GM18867 (cell line): ENCODE data around the gene CAPN12.

Source experiments
- ATAC-seq: cut with Tn5 transposase; IDR thresholded peaks from one replicate; pipeline ENCODE4 v1.9.1; 2021; ENCODE audit warnings: mild to moderate bottlenecking, moderate library complexity; ENCODE audit not compliant: unreplicated experiment

The CAPN12 gene

GRCh38 chr19:38698225-38699026, 45.8 kb downstream of the CAPN12 start:
- no peak for ATAC-seq

DNA sequence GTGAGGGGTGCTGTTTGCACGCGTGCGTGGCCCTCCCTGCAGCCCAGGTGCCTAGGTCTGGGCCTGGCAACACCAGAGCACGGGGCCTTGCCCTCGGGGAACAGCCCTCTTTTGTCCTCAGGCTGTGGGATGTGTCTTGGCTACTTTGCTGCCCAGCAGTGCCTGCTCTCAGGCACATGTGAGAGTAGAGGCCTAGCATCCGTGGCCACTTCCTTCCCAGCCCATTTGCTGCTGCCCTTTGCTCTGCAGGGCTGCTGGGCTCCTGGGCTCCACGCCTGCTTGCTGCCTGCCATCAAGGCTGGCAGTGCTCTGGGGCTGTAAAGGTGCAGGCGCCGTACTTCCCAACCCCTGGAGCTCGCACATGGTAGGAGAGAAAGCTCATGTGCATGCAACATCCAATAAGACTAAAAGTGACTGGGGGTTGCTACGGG, 46.6 kb downstream of the CAPN12 start:
- ATAC-seq: no peak

DNA sequence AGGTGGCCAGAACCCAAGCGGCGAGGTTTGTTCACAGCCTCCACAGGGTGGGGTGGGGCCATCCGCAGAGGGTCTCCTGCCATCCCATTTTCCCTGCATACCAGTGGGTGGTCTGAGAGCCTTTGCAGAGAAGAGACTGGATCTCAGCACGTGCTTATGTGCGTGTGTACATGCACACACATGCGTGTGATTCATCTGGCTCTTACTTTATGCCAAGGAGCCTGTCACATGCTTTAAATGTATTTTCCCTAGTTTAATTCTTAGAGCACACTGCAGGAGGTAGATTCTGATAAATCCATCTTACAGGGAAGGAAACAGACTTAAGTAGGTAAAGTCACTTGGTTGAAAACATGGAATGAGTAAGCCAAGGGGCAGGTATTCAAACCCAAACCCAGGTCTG, 47.1 kb downstream of the CAPN12 start:
- ATAC-seq: no peak

- no peak for ATAC-seq
These were observed 47.6 kb downstream of the CAPN12 start for GRCh38 chr19:38696729-38697055.

DNA sequence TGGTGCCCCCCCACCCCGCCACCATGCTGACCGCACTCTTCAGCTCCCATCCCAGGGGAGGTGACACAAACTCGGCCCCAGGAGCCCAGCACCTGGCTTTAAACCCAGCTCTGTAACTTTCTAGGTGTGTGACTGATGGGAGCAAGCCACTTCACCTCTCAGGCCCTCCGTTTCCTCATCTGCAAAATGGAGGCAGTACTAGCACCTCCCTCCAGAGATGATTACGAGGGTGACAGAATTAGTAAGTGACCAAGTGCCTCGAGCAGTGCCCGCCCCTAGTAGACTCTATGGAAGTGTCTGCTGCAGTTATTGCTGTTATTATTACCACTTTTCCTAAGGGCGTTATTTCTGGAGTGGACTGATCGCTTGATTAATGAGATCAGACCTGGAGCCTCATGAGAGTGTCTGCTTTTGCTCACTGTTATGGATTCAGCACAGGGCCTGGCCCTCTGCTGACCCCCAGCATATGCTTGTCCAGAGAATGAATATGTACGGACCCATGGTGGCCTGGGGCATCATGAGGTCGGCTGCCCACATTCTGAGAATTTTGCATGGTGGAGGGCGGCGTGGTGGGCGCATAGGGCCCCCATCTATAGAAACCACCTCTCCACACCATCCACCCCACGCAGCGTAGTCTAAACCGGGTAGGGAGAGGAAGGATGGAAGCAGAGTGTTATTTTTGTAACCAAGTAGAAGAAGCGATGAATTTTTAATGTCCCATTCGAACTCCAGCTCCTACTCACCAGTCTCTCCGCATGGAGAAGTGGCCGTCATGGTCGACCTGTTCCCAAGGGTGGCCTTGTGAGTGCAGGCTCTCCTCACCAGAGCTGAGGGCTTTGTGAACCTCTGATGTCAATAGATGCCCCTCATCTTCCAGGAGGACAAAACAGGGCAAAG, 48.2 kb downstream of the CAPN12 start:
- no peak for ATAC-seq

DNA sequence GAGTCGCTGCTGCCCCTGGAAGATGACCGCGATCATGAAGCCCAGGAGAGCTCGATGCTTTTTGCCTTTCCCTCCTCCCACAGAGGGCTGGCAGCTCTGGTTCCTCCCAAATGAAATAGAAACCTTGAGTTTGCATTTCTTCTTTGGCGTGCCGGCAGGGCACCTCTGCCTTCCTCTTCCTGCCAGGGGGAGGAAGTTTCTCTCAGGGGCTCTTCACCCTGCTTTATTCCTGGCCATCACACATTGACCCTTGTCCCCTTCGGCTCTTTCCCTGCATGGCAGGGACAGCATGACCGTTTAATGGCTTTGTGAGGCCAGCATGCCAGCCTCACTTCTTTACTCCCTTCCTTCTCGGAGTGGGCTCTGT, 49.0 kb downstream of the CAPN12 start:
- ATAC-seq: no peak

DNA sequence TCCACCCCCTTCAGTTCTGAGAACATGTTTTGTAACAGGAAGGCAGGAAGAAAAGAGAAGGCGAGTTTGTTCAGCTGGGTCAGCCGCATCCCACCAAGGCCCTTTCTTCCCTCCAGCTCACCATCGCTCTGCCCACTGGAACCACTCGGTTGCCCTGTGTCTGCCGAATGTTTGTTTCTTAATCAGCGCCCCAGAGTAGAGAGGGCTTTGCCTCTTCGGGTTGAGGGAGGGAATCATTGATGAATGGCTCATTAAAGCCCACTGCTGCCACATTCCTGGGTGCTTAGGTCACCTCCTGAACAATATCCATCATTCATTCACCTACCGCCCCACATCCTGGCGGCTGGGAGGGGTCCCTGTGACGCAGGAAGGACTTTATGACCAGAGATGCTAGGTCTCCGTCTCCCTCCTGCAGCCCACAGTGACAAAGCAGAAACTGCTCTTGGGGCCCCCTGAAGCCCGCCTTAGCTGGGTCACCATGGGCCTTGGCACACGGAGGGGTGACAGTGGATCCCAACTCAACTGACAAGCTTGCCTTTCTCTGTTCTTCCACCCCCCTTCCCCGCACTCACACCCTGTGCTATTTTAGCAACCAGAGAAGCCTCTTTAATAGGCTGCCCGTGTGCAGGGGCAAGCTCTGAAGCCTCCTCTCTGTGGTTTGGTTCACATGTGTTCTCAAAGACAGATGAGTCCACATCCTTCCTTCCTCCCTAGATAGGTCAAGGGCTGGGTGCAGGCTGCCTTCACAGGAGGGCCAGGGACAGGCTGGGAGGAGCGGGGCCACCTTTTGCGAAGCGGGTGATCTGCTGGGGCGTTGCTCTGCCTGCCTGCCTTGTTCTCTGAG, 50.7 kb downstream of the CAPN12 start:
- no peak for ATAC-seq

- no peak for ATAC-seq
These were observed 51.6 kb downstream of the CAPN12 start for GRCh38 chr19:38692458-38693379.

DNA sequence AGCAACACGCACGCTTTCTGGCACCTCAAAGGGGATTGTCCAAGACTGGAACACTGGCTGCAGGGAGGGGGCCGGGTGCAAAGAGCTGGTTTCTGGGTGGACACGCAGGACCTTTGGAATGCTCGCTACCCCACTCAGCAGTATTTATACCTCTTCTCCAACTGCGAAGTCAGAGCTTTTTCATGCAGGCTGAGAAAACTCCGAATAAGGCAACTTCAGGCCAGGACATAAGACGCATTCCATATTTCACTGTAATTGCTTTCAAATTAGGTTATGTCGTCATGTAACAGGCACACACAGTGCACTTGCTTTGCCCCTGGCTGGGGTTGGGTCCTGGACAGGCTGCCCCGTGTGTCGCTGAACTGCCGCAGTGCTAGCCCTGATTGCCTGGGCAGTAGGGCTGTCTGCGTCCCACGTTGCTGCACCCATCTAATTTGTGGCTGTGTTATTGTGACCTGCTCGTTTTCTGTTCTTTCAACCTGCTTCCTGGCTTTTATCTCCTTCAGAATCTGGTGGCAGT, 52.3 kb downstream of the CAPN12 start:
- no peak for ATAC-seq

DNA sequence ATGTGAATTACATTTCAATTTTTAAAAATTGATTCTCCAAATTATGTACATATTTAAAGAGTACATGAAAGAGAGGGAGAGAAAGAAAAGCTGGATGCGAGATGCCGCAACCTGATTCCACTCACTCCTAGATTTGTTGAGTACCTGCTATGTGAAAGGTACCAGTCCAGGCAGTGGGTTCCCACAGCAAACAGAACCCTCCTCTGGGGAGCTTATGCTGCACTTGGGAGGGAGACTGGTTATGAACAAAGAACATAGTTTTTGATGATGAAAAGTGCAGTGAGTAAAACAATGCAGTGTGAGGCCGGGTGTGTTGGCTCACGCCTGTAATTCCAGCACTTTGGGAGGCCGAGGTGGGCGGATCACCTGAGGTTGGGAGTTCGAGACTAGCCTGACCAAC, 53.4 kb downstream of the CAPN12 start:
- ATAC-seq: no peak

DNA sequence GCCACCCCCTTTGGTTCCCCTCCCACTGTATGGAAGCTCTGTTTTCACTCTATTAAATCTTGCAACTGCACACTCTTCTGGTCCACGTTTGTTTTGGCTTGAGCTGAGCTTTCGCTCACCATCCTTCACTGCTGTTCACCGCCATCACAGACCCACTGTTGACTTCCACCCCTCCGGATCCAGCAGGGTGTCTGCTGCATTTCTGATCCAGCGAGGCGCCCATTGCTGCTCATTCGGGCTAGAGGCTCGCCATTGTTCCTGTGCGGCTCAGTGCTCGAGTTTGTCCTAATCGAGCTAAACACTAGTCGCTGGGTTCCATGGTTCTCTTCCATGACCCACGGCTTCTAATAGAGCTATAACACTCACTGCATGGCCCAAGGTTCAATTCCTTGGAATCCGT, 54.1 kb downstream of the CAPN12 start:
- no peak for ATAC-seq

DNA sequence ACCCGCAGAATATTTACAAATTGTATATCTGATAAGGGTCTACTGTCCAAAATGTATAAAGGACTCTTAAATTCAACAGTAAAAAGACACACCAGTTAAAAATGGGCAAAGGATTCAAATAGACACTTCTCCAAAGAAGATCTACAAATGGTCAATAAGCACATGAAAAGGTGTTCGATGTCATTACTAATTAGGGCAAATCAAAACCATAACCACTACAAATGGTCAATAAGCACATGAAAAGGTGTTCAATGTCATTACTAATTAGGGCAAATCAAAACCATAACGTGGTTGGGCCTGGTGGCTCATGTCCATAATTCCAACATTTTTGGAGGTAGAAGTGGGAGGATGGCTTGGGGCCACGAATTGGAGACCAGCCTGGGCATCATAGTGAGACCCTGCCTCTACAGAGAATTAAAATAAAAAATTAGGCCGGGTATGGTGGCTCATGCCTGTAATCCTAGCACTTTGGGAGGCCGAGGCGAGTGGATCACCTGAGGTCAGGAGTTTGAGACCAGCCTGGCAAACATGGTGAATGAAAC, 56.4 kb downstream of the CAPN12 start:
- no peak for ATAC-seq

DNA sequence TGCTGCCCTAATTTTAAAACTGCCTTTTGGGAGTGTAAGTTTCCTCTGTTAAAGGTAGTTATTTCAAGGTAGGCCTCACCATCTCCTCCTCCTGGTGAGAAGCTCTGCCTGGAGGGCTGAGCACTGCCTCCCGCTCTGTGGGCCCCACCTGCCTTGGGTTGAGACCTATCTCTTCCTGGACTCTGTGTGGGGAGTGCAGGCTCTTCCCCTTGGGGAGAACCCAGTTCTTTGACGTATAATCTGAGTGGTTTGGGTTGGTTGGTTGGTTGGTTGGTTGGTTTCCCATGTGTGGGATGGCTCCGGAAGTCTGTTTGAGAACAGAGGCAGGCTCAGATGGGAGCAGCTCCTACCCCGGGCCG, 57.8 kb downstream of the CAPN12 start:
- ATAC-seq: no peak

GRCh38 chr19:38685666-38686529, 58.4 kb downstream of the CAPN12 start:
- ATAC-seq: no peak

- ATAC-seq: no peak
These were observed 59.2 kb downstream of the CAPN12 start for GRCh38 chr19:38684862-38685665.

GRCh38 chr19:38684078-38684861, 60.0 kb downstream of the CAPN12 start:
- no peak for ATAC-seq

DNA sequence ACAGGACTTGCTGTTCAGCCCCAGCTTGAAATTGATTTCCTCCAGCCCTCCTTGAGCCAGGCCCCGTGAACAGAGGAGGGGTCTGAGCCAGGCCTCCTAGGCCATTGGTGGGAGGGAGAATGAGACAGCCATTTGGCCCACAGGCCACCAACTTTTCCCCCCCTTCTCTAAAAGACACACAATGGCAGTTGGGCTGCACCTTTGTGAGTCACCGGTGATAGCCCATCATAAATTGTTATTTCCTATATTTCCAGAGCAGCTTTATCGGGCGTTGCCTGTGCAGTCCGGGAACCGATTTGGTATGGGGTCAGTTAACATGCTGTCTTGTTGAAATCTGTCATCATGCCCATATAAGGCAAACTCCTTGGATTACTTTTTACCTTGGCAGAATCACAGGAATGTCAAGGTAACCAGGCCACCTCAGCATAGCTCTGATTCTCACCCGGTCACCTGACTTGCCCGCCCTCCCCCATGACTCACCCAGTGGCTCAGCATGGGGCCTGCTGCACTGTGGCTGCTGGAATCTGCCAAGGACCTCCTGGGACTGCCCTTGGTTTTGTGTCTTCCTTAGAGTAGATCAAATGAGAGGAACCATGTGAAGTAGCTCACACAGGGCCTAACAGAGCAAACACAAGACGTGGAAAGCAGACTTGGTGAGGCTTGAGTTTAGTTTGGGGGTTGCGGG, 60.7 kb downstream of the CAPN12 start:
- no peak for ATAC-seq
